Liver (tissue), 9 donors: Measurements from ENCODE around the gene GREB1. TPM values are rescaled to one million over a fixed set of nuclear protein-coding genes. Genes with fewer than 3 reads are reported as not detected.

Source experiments
- DNase-seq: peaks from one replicate; pipeline ENCODE4 v3.0.0-alpha.2; 2017; ENCODE audit warnings: low spot score
- H3K27ac ChIP-seq, 2 donors: one replicate each; pipeline ENCODE4 v1.7.0; 2013; ENCODE audit warnings: inconsistent platforms in 2 of 2, low read length in 2 of 2, control low read depth in 1 of 2, low read depth in 1 of 2, mild to moderate bottlenecking in 1 of 2
- H3K27me3 ChIP-seq, 4 donors: one replicate each; pipeline versions ENCODE4 v1.6.1 to v1.7.0; 2013; ENCODE audit warnings: low read length in 3 of 4, inconsistent platforms in 1 of 4, mild to moderate bottlenecking in 1 of 4, moderate library complexity in 1 of 4; ENCODE audit not compliant: control insufficient read depth in 4 of 4, insufficient read depth in 4 of 4
- H3K36me3 ChIP-seq, 4 donors: one replicate each; pipeline versions ENCODE4 v1.6.1 to v1.7.0; 2013; ENCODE audit warnings: low read length in 3 of 4, mild to moderate bottlenecking in 3 of 4, low read depth in 1 of 4, moderate library complexity in 1 of 4; ENCODE audit not compliant: control insufficient read depth in 4 of 4, insufficient read depth in 3 of 4
- H3K4me1 ChIP-seq, 4 donors: one replicate each; pipeline versions ENCODE4 v1.6.1 to v1.7.0; 2013; ENCODE audit warnings: low read length in 3 of 4, mild to moderate bottlenecking in 3 of 4, moderate library complexity in 1 of 4; ENCODE audit not compliant: control insufficient read depth in 4 of 4, insufficient read depth in 4 of 4
- H3K4me3 ChIP-seq, 3 donors: one replicate each; pipeline versions ENCODE4 v1.6.1 to v1.7.0; 2013; ENCODE audit warnings: low read length in 3 of 3, control low read depth in 1 of 3, low read depth in 1 of 3, mild to moderate bottlenecking in 1 of 3
- H3K9ac ChIP-seq, 2 donors: one replicate each; pipeline ENCODE4 v1.7.0; 2013; ENCODE audit warnings: low read length in 2 of 2, mild to moderate bottlenecking in 2 of 2, moderate library complexity in 2 of 2, control low read depth in 1 of 2, low read depth in 1 of 2
- H3K9me3 ChIP-seq, 4 donors: one replicate each; pipeline versions ENCODE4 v1.6.1 to v1.7.0; 2013; ENCODE audit warnings: low read length in 3 of 4; ENCODE audit not compliant: control insufficient read depth in 4 of 4
- ATF3 ChIP-seq: IDR thresholded peaks from 2 replicates; pipeline ENCODE4 v1.6.1; 2016; ENCODE audit warnings: antibody characterized with exemption
- CTCF ChIP-seq: fragments of 150-350 bp; IDR thresholded peaks from 2 replicates; pipeline ENCODE4 v1.5.1; 2017; ENCODE audit warnings: improper control_type of control experiment, low read depth, low read length; ENCODE audit not compliant: missing input control
- EGR1 ChIP-seq, 2 donors: IDR thresholded peaks; 2 replicates each; pipeline ENCODE4 v1.6.1; 2016 to 2018; ENCODE audit warnings: antibody characterized with exemption in 2 of 2, low read depth in 2 of 2
- FOXA1 ChIP-seq: IDR thresholded peaks from 2 replicates; pipeline ENCODE4 v1.6.1; 2016; ENCODE audit warnings: antibody characterized with exemption
- FOXA2 ChIP-seq: IDR thresholded peaks from 2 replicates; pipeline ENCODE4 v1.6.1; 2016; ENCODE audit warnings: antibody characterized with exemption
- GABPA ChIP-seq, 2 donors: IDR thresholded peaks in 1 of 2; conservative IDR thresholded peaks in 1 of 2; 2 replicates each; pipeline ENCODE4 v1.6.1; 2016; ENCODE audit warnings: antibody characterized with exemption in 2 of 2, mild to moderate bottlenecking in 1 of 2, moderate library complexity in 1 of 2
- HNF4A ChIP-seq, 2 donors: conservative IDR thresholded peaks; 2 replicates each; pipeline ENCODE4 v1.6.1; 2016; ENCODE audit warnings: antibody characterized with exemption in 2 of 2, mild to moderate bottlenecking in 2 of 2
- HNF4G ChIP-seq: IDR thresholded peaks from 2 replicates; pipeline ENCODE4 v1.6.1; 2016; ENCODE audit warnings: antibody characterized with exemption
- JUND ChIP-seq, 2 donors: IDR thresholded peaks; 2 replicates each; pipeline ENCODE4 v1.6.1; 2016; ENCODE audit warnings: antibody characterized with exemption in 2 of 2
- MAX ChIP-seq: IDR thresholded peaks from 2 replicates; pipeline ENCODE4 v1.6.1; 2016; ENCODE audit warnings: antibody characterized with exemption
- NR2F2 ChIP-seq: IDR thresholded peaks from 2 replicates; pipeline ENCODE4 v1.6.1; 2016; ENCODE audit warnings: antibody characterized with exemption
- RAD21 ChIP-seq, 2 donors: IDR thresholded peaks; 2 replicates each; pipeline ENCODE4 v1.6.1; 2016; ENCODE audit warnings: antibody characterized with exemption in 2 of 2, mild to moderate bottlenecking in 2 of 2
- REST ChIP-seq: IDR thresholded peaks from 2 replicates; pipeline ENCODE4 v1.6.1; 2016; ENCODE audit warnings: antibody characterized with exemption, mild to moderate bottlenecking
- RXRA ChIP-seq, 2 donors: IDR thresholded peaks; 2 replicates each; pipeline ENCODE4 v1.6.1; 2017 to 2018; ENCODE audit warnings: antibody characterized with exemption in 2 of 2, mild to moderate bottlenecking in 1 of 2
- SP1 ChIP-seq: IDR thresholded peaks from 2 replicates; pipeline ENCODE4 v1.6.1; 2018; ENCODE audit warnings: antibody characterized with exemption, mild to moderate bottlenecking
- TAF1 ChIP-seq: conservative IDR thresholded peaks from 2 replicates; pipeline ENCODE4 v1.6.1; 2016; ENCODE audit warnings: antibody characterized with exemption, mild to moderate bottlenecking
- ZBTB33 ChIP-seq: IDR thresholded peaks from 2 replicates; pipeline ENCODE4 v1.6.1; 2016; ENCODE audit warnings: antibody characterized with exemption
- WGBS: extraction: QIAGEN DNeasy Blood & Tissue Kit; methylation state at CpG from one replicate; pipeline ENCODE4 v1.1.7; 2013; 5-methylcytosine and 5-hydroxymethylcytosine counted together
- polyA plus RNA-seq, 2 donors: library from polyadenylated mRNA; stranded (reverse) in 1 of 2; unstranded in 1 of 2; fragments of 200-250 nt in 1 of 2; fragments of >200 nt in 1 of 2; fragmentation: Nextera tagmentation in 1 of 2; extraction: Ambion mirVana in 1 of 2; gene quantifications; one replicate each; pipeline versions ENCODE4 v1.2.1 to v1.2.3, GENCODE V29; 2013 to 2015
- total RNA-seq, 2 donors: library from RNA; depleted of rRNA; stranded (reverse); fragments of >200 nt; gene quantifications; one replicate each; pipeline ENCODE4 v1.2.3, GENCODE V29; 2014
- donor health status: healthy.
- donor health status: healthy.
- donor health status: healthy.
- donor health status: healthy.
- donor health status: healthy.

The GREB1 gene
- total and polyA plus RNA-seq, 4 donors: 1.0 to 6.3 (median 3.6) TPM

- TF ChIP-seq FOXA2 (no peak), EGR1 (IDR thresholded peaks at IDR 0.05; ENCODE audit: low read depth in 2 of 2) (no peak), RXRA (IDR thresholded peaks at IDR 0.05) (no peak), RAD21 (IDR thresholded peaks at IDR 0.05) (no peak), GABPA (IDR thresholded peaks at IDR 0.05 in 1 of 2, conservative IDR thresholded peaks at IDR 0.05 in 1 of 2) (no peak), CTCF (no peak), HNF4A (conservative IDR thresholded peaks at IDR 0.05) (no peak), FOXA1 (no peak), JUND (IDR thresholded peaks at IDR 0.05) (no peak), NR2F2 (no peak), MAX (no peak)
These were observed 8.5 kb downstream of the GREB1 start (continued) for GRCh38 chr2:11542275-11542819.

GRCh38 chr2:11543337-11544216 lies 9.7 kb downstream of the GREB1 start:
- Histone ChIP-seq H3K27ac (no peak overlapping the region), H3K4me3 (no peak overlapping the region), H3K9ac (no peak overlapping the region), H3K27me3 (no peaks in the 10 kb centered on the region), H3K36me3 (no peaks in the 10 kb centered on the region), H3K4me1 (peaks cover 6 to 27% (median 21%) of the 10 kb centered on the region in 4 donors), H3K9me3 (no peaks in the 10 kb centered on the region)
- DNase-seq: no peak
- WGBS: 92% methylated on average over 11 of the region's 11 CpGs
- TF ChIP-seq FOXA1 (no peak), SP1 (no peak), RAD21 (IDR thresholded peaks at IDR 0.05) (no peak), MAX (no peak)

GRCh38 chr2:11546072-11546471 lies 12.2 kb downstream of the GREB1 start:
- no peak overlapping the region for H3K9ac ChIP-seq
- TF ChIP-seq TAF1 (no peak), HNF4G (no peak), NR2F2 (no peak), REST (no peak), SP1 (no peak), MAX (no peak), JUND (IDR thresholded peaks at IDR 0.05) (no peak), ZBTB33 (no peak), FOXA2 (no peak), RXRA (IDR thresholded peaks at IDR 0.05) (no peak), ATF3 (no peak)
- H3K4me3 ChIP-seq: no peak overlapping the region
- H3K27me3 ChIP-seq: no peaks in the 10 kb centered on the region
- WGBS: 88% methylated on average over 6 of the region's 6 CpGs
- peaks cover 0 to 17% (median 11%) of the 10 kb centered on the region in 4 donors for H3K4me1 ChIP-seq
- no peaks in the 10 kb centered on the region for H3K36me3 ChIP-seq
- no peak for DNase-seq
- H3K27ac ChIP-seq: no peak overlapping the region
- H3K9me3 ChIP-seq: no peaks in the 10 kb centered on the region
